Diencephalon (tissue), 1 donor: Measurements from ENCODE around the gene SUN5. TPM values are rescaled to one million over a fixed set of nuclear protein-coding genes. Genes with fewer than 3 reads are reported as not detected.

Source experiments
- total RNA-seq: library from RNA; depleted of rRNA; stranded (reverse); fragments of >200 nt; gene quantifications from one replicate; pipeline ENCODE4 v1.2.3, GENCODE V29; 2014

The SUN5 gene, protein sequence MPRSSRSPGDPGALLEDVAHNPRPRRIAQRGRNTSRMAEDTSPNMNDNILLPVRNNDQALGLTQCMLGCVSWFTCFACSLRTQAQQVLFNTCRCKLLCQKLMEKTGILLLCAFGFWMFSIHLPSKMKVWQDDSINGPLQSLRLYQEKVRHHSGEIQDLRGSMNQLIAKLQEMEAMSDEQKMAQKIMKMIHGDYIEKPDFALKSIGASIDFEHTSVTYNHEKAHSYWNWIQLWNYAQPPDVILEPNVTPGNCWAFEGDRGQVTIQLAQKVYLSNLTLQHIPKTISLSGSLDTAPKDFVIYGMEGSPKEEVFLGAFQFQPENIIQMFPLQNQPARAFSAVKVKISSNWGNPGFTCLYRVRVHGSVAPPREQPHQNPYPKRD
- not detected for total RNA-seq

DNA sequence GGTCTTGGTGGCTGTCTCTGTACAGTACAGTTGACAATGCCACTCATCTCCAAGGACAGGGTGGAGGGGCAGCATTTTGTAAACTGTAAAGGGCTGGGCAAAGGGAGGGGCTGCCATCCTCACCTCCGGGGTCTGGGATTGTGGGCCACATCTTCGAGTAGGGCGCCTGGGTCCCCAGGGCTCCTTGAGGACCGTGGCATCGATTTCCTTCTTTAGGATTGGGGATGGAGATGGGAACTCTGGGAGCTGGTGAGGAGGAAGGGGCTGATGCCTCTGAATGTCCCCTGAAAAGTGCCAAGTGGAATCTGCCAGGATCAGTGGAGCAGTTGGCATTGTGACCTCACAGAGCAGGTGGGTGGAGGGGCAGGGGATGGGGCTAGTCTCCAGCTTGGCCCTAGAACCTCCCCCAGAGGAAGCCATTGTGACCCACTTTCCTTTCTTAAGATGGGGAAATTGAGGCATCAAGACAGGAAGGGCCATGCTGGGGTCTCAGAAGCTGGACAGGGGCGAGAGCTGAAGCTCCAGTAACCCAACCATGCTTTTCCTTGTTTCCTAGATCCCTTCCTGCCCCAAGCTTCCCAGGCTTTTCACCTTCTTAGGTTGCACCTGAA lies at the start of gene SUN5:
Gene SUN5, minus strand, starts transcription at position 293 of the 611 bp plus-strand sequence. Its CDS starts 93 bp downstream, at position 200.

DNA sequence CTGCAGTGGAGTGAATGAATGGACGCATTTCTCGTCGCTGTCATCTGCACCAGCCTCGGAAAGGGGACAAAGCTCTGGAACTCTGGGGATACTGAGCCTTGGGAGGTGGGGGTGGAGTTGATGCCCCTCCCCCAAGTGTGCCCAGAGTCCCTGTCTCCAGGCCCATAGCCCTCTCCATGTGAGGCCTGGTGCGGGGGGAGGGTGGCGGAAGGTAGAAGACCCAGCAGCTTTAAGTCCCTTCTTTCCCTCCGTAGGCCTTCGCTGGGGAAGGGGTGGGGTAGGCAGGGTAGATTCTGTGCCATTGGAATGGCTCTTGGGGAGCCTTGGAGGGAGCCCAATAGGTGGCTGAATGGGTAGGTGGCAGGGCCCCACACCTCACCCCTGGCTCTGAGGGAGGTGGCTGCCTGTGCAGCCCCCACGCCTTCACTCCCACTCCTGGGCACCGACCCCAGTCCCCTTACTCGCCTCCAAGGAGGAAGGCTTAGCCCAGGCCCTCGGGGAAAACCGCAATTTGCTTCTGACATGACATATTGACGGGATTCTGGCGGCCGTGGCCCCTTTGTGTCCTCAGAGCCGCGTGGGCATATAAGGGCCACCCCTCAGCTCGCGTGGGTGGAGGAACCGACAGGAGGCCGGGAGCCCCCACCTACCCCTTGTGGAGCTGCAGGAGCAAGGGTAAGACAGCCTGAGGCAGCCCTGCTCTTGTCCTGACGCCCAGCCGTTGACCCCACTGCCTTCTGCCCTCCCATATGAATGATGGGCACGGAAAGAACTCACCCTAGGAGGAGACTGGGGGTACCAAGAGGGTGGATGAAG lies 49.3 kb upstream of the SUN5 start, which contains the start of gene BPIFB3:
Gene BPIFB3, plus strand, starts transcription at position 613 of the 816 bp plus-strand sequence. CDS start 1,533 bp downstream, outside the sequence.

DNA sequence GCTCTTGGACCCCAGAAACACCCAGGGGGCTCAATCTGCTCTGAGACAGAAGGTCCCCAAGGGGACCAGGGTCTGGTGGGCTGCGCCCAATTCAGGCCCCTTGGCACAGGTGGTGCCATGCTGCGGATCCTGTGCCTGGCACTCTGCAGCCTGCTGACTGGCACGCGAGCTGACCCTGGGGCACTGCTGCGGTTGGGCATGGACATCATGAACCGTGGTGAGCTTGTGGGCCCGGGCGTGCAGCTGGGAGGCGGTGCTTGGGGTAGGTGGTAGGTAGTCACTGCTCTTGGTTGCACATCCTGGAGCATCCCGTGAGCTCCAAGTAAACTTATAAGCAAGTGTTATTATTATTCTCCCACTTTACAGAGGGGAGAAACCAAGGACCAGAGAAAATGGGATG lies 27.3 kb upstream of the SUN5 start, which contains the start of gene BPIFB6:
Gene BPIFB6, plus strand, starts transcription at position 118 of the 400 bp plus-strand sequence. Its CDS starts 0 bp downstream, at position 118.

DNA sequence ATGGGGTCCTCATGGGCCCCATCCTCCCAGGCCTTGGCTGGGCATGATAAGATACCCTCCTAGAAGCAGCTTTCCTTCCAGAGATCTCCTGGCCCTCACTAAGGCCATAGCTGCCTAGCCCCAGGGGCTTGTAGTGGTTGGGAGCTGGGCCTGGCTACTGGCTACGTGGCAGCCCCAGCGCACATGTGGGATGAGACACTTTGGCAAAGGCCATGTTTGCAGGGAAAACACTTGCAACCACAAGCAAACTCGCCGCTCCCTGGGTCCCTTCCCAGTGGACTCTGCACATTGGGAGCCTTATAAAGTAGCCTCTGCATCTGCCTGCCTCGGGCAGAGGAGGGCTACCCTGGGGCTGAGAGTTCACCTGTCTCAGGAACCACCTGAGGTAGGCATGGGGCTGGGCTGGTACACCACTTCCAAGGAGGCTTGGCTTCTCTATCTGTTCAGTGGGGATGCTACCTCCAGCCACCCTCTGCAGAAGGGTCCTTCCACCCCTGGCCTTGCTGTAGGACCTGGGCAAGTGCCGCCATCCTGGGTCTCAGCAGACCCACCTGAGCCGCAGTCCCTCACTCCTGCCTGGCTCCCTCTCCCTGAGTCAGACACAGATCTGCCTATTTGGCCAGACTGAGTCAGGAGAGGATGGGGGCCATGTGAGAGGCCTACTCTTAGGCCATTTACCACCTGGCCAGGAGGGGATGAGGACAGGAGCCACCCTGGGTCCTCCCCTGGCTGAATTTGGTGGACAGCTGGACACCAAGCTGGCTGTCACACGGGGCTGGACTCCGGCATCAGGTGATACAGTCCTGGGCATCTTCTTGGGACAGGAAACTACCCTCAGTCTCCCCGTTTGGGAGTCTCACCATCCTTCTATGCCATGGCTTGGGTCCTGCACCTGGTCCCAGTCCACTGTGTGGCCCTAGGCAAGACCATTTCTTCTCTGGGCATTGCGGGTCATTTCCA lies 3.4 kb upstream of the SUN5 start, which contains the start of gene BPIFB2:
Gene BPIFB2, plus strand, starts transcription at position 329 of the 960 bp plus-strand sequence. CDS start 871 bp downstream, outside the sequence.

Other genes starting within 250 kb of the SUN5 start
- gene DNMT3B, start 242.0 kb downstream of the SUN5 start, total RNA-seq = 4.2 TPM
- 136 TPM for gene MAPRE1, start 184.5 kb downstream of the SUN5 start, total RNA-seq
- gene EFCAB8, start 145.5 kb downstream of the SUN5 start, total RNA-seq = not detected
- gene BPIFB2, start 3.3 kb upstream of the SUN5 start, total RNA-seq = not detected
- not detected for gene BPIFB6, start 27.2 kb upstream of the SUN5 start, total RNA-seq
- not detected for gene BPIFB3, start 49.5 kb upstream of the SUN5 start, total RNA-seq
- gene BPIFB4, start 75.2 kb upstream of the SUN5 start, total RNA-seq = not detected
- not detected for gene BPIFA2, start 163.7 kb upstream of the SUN5 start, total RNA-seq
- gene BPIFA3, start 212.9 kb upstream of the SUN5 start, total RNA-seq = not detected
- gene BPIFA1, start 231.6 kb upstream of the SUN5 start, total RNA-seq = not detected